Endothelial cell of umbilical vein (primary cell): ENCODE measurements around the gene OR2V1.

ENCODE experiments used
- GATA2 ChIP-seq: IDR thresholded peaks from 2 replicates; pipeline ENCODE4 v1.7.0; 2011; ENCODE audit warnings: low read depth, mild to moderate bottlenecking, moderate library complexity, mixed read lengths, low read length; ENCODE audit not compliant: insufficient read length, insufficient read depth
- TF ChIP-seq, protein P1 (sequence below), 2 donors: IDR thresholded peaks; 1 replicate in 1 of 2; 2 replicates in 1 of 2; pipeline ENCODE4 v1.5.1; 2011; ENCODE audit warnings: low read length in 2 of 2, mild to moderate bottlenecking in 2 of 2, moderate library complexity in 2 of 2, control low read depth in 1 of 2, inconsistent platforms in 1 of 2, low read depth in 1 of 2; ENCODE audit not compliant: insufficient read depth in 1 of 2; ENCODE audit errors: extremely low read depth in 1 of 2

DNA sequence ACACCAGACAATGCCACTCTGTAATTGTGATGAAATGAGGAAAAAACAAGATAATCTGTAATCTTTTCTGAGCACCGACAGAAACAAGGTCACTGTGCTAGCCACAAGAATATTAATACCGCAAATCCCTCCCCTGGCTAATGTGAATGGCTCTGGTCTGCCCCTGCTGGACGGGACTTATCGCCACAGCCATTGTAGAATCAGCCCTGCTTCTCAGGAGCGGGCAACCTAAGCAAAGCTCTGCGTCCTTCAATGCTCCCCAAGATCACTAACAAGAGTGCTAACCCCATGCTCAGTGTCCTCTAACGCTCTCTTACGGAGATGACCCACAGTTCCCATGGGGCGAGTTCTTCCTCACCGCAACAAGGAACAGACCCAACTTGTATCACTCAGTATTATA is 42.7 kb downstream of the OR2V1 start:
- TF ChIP-seq, protein P1, sequence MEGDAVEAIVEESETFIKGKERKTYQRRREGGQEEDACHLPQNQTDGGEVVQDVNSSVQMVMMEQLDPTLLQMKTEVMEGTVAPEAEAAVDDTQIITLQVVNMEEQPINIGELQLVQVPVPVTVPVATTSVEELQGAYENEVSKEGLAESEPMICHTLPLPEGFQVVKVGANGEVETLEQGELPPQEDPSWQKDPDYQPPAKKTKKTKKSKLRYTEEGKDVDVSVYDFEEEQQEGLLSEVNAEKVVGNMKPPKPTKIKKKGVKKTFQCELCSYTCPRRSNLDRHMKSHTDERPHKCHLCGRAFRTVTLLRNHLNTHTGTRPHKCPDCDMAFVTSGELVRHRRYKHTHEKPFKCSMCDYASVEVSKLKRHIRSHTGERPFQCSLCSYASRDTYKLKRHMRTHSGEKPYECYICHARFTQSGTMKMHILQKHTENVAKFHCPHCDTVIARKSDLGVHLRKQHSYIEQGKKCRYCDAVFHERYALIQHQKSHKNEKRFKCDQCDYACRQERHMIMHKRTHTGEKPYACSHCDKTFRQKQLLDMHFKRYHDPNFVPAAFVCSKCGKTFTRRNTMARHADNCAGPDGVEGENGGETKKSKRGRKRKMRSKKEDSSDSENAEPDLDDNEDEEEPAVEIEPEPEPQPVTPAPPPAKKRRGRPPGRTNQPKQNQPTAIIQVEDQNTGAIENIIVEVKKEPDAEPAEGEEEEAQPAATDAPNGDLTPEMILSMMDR (IDR thresholded peaks at IDR 0.05; ENCODE audit: extremely low read depth in 1 of 2, insufficient read depth in 1 of 2, low read depth in 1 of 2, low read length in 2 of 2), result peak; percentile 29 to 36
- no peak for TF ChIP-seq GATA2
